AG04449 (cell line): ENCODE measurements around the gene CDH13.

Experiments
- CTCF ChIA-PET: fragments of 350-600 bp; formaldehyde crosslinking; extraction: SDS; loops from one replicate; lab custom pipeline; 2021; ENCODE audit warnings: antibody characterized with exemption; lab: Yijun Ruan, JAX
- POLR2A ChIA-PET: fragments of 400-600, 350-600 bp; formaldehyde crosslinking; extraction: SDS; loops from one replicate; lab custom pipeline; 2020; ENCODE audit warnings: antibody characterized with exemption, inconsistent platforms; lab: Yijun Ruan, JAX
- DNase-seq: peaks from one replicate; pipeline ENCODE4 v3.0.0-alpha.2; 2010; ENCODE audit warnings: low read depth, low spot score
- H3K4me3 ChIP-seq: 2 replicates; pipeline ENCODE4 v1.5.1; 2011; ENCODE audit warnings: low read depth, mild to moderate bottlenecking, control low read depth, low read length
- CTCF ChIP-seq: IDR thresholded peaks from one replicate; pipeline ENCODE4 v1.5.1; 2011; ENCODE audit warnings: mild to moderate bottlenecking, moderate library complexity, low read length, control low read depth, inconsistent platforms; ENCODE audit not compliant: insufficient read depth; ENCODE audit errors: missing control alignments

Gene CDH13

GRCh38 chr16:82845116-82845515 lies 218.3 kb downstream of the CDH13 start:
- ChIA-PET CTCF (no interaction called here), POLR2A (no interaction called here)
- no peak for DNase-seq
- H3K4me3 ChIP-seq = no peak overlapping the region
- TF ChIP-seq CTCF = no peak

GRCh38 chr16:82846806-82847205 lies 220.0 kb downstream of the CDH13 start:
- H3K4me3 ChIP-seq = no peak overlapping the region
- no peak for TF ChIP-seq CTCF
- ChIA-PET POLR2A (no interaction called here), CTCF (no interaction called here)
- no peak for DNase-seq

GRCh38 chr16:82848013-82848412 lies 221.2 kb downstream of the CDH13 start:
- ChIA-PET CTCF (no interaction called here), POLR2A (no interaction called here)
- H3K4me3 ChIP-seq = no peak overlapping the region
- TF ChIP-seq CTCF = no peak
- DNase-seq = no peak

- H3K4me3 ChIP-seq = no peak overlapping the region
- no peak for DNase-seq
- POLR2A ChIA-PET = no interaction called here
- CTCF ChIA-PET = interaction anchor here (0.6 kb wide), 1 partner anchor 162 kb away, joined by 3 read pairs; no protein-coding TSS in a partner anchor
- no peak for TF ChIP-seq CTCF
These were observed 225.7 kb downstream of the CDH13 start for GRCh38 chr16:82852388-82853008.

- H3K4me3 ChIP-seq = no peak overlapping the region
- no peak for DNase-seq
- POLR2A ChIA-PET = no interaction called here
- no peak for TF ChIP-seq CTCF
- CTCF ChIA-PET = no interaction called here
These were observed 228.7 kb downstream of the CDH13 start for GRCh38 chr16:82855471-82855870.

GRCh38 chr16:82857693-82858365 lies 231.1 kb downstream of the CDH13 start:
- CTCF ChIA-PET = no interaction called here

More at GRCh38 chr16:82857693-82858365, 231.1 kb downstream of the CDH13 start:
- no peak for TF ChIP-seq CTCF
- H3K4me3 ChIP-seq = no peak overlapping the region
- POLR2A ChIA-PET = no interaction called here
- DNase-seq = no peak
